HCT116 (cell line): ENCODE measurements around the gene NAA40. TPM values are rescaled to one million over a fixed set of nuclear protein-coding genes. Genes with fewer than 3 reads are reported as not detected.
A peak's percentile ranks its signal among the peaks of the same experiment; 100 is the strongest.

ENCODE experiments used
- ATAC-seq: fragments of 200-7000 bp; cut with Tn5 transposase; 2 replicates; pipeline ENCODE4 v1.9.1; 2020; ENCODE audit warnings: mild to moderate bottlenecking, moderate library complexity
- BruUV-seq: library from RNA; stranded (reverse); fragments of 400-500 nt; replicated peaks from 2 replicates; lab custom pipeline; 2021; lab: Mats Ljungman, UMichigan
- CTCF ChIA-PET: fragments of 300-600 bp; sonication (Branson Sonifier 250); formaldehyde crosslinking; loops from one replicate; lab custom pipeline; 2021; ENCODE audit warnings: antibody characterized with exemption; lab: Charles Lee
- POLR2A ChIA-PET: fragments of 300-600, 350-600 bp; sonication (Branson Sonifier 250); formaldehyde crosslinking; loops from one replicate; lab custom pipeline; 2021; ENCODE audit warnings: antibody characterized with exemption; lab: Charles Lee
- RAD21 ChIA-PET, 2 experiments: fragments of 300-600 bp; sonication (Branson Sonifier 250); formaldehyde crosslinking; loops; one replicate each; lab custom pipeline; 2023; ENCODE audit warnings: low total read pairs in 2 of 2; ENCODE audit not compliant: uncharacterized antibody in 2 of 2, unreplicated experiment in 2 of 2, low non-redundant PET in 1 of 2; lab: Charles Lee
- DNase-seq: peaks from one replicate; pipeline ENCODE4 v3.0.0-alpha.2; 2010; ENCODE audit warnings: low read depth, low spot score
- H2AFZ ChIP-seq: fragments of 200-600 bp; shearing (Covaris generic), sonication (generic); 2 replicates; pipeline ENCODE4 v1.6.1; 2017; ENCODE audit warnings: low read depth, mixed run types, mixed read lengths, antibody characterized with exemption, low read length; ENCODE audit not compliant: poor library complexity, severe bottlenecking
- H3K27ac ChIP-seq: 2 replicates; pipeline ENCODE4 v1.5.1; 2012; ENCODE audit warnings: low read depth, low read length
- H3K27me3 ChIP-seq: fragments of 200-600 bp; sonication (generic); 2 replicates; pipeline ENCODE4 v1.6.1; 2016; ENCODE audit warnings: mixed run types, low read length, mixed read lengths; ENCODE audit not compliant: insufficient read depth
- H3K36me3 ChIP-seq, 2 experiments: fragments of 200-500 bp in 1 of 2; fragments of 200-600 bp in 1 of 2; sonication (Bioruptor generic) in 1 of 2; sonication (generic) in 1 of 2; 2 replicates each; pipeline versions ENCODE4 v1.5.1 to v1.6.1; 2014 to 2016; ENCODE audit warnings: low read length in 2 of 2, inconsistent platforms in 1 of 2, mixed read lengths in 1 of 2, mixed run types in 1 of 2; ENCODE audit not compliant: insufficient read depth in 2 of 2, control insufficient read depth in 1 of 2
- H3K4me1 ChIP-seq, 2 experiments: fragments of 200-600 bp in 1 of 2; sonication (generic) in 1 of 2; 2 replicates each; pipeline versions ENCODE4 v1.5.1 to v1.6.1; 2012 to 2017; ENCODE audit warnings: low read length in 2 of 2, inconsistent platforms in 1 of 2, mild to moderate bottlenecking in 1 of 2, mixed read lengths in 1 of 2, mixed run types in 1 of 2, moderate library complexity in 1 of 2; ENCODE audit not compliant: insufficient read depth in 2 of 2, control insufficient read depth in 1 of 2
- H3K4me2 ChIP-seq: fragments of 200-600 bp; sonication (generic); 2 replicates; pipeline ENCODE4 v1.6.1; 2017; ENCODE audit warnings: mixed run types, low read length, mixed read lengths
- H3K4me3 ChIP-seq, 2 experiments: fragments of 200-600 bp in 1 of 2; sonication (generic) in 1 of 2; replicated peaks in 1 of 2; 2 replicates each; pipeline ENCODE4 v1.5.1; 2011 to 2016; ENCODE audit warnings: low read length in 2 of 2, control low read depth in 1 of 2, low read depth in 1 of 2, mild to moderate bottlenecking in 1 of 2, mixed read lengths in 1 of 2, mixed run types in 1 of 2
- H3K79me2 ChIP-seq: fragments of 200-600 bp; sonication (generic); 2 replicates; pipeline ENCODE4 v1.6.1; 2017; ENCODE audit warnings: mild to moderate bottlenecking, mixed run types, low read length, moderate library complexity, mixed read lengths; ENCODE audit not compliant: insufficient read depth
- H3K9ac ChIP-seq: fragments of 200-600 bp; sonication (generic); 2 replicates; pipeline ENCODE4 v1.6.1; 2016; ENCODE audit warnings: low read length, mixed read lengths
- H3K9me2 ChIP-seq: fragments of 200-600 bp; sonication (generic), shearing (Covaris generic); 2 replicates; pipeline ENCODE4 v1.6.1; 2017; ENCODE audit warnings: mixed run types, mild to moderate bottlenecking, moderate library complexity; ENCODE audit not compliant: insufficient read depth
- H3K9me3 ChIP-seq, 2 experiments: fragments of 200-500 bp in 1 of 2; fragments of 200-600 bp in 1 of 2; sonication (Bioruptor generic) in 1 of 2; sonication (generic) in 1 of 2; 2 replicates each; pipeline ENCODE4 v1.6.1; 2014 to 2017; ENCODE audit warnings: low read length in 2 of 2, mixed read lengths in 2 of 2, inconsistent platforms in 1 of 2, low read depth in 1 of 2, mild to moderate bottlenecking in 1 of 2, mixed run types in 1 of 2, moderate library complexity in 1 of 2; ENCODE audit not compliant: control insufficient read depth in 1 of 2, insufficient read depth in 1 of 2
- H4K20me1 ChIP-seq: fragments of 200-600 bp; sonication (generic), shearing (Covaris generic); 2 replicates; pipeline ENCODE4 v1.6.1; 2017; ENCODE audit warnings: mixed run types, mild to moderate bottlenecking, moderate library complexity; ENCODE audit not compliant: insufficient read depth
- CEBPB ChIP-seq: IDR thresholded peaks from 2 replicates; pipeline ENCODE4 v1.6.1; 2012; ENCODE audit warnings: low read depth
- CTCF ChIP-seq, 3 experiments: fragments of 200-600 bp in 1 of 3; sonication (generic) in 1 of 3; IDR thresholded peaks in 2 of 3; conservative IDR thresholded peaks in 1 of 3; 2 replicates each; pipeline ENCODE4 v1.5.1; 2012 to 2017; ENCODE audit warnings: low read depth in 2 of 3, low read length in 2 of 3, antibody characterized with exemption in 1 of 3, borderline replicate concordance in 1 of 3, control low read depth in 1 of 3, mild to moderate bottlenecking in 1 of 3, mixed read lengths in 1 of 3, mixed run types in 1 of 3, moderate library complexity in 1 of 3; ENCODE audit not compliant: insufficient read depth in 1 of 3
- EGR1 ChIP-seq: IDR thresholded peaks from 2 replicates; pipeline ENCODE4 v1.6.1; 2012; ENCODE audit warnings: low read depth
- POLR2A ChIP-seq: IDR thresholded peaks from 2 replicates; pipeline ENCODE4 v1.7.0; 2011; ENCODE audit warnings: borderline replicate concordance; ENCODE audit not compliant: insufficient read depth, insufficient read length; ENCODE audit errors: extremely low read depth
- RAD21 ChIP-seq: IDR thresholded peaks from 2 replicates; pipeline ENCODE4 v1.6.1; 2012; ENCODE audit warnings: low read depth, mild to moderate bottlenecking
- REST ChIP-seq: IDR thresholded peaks from 2 replicates; pipeline ENCODE4 v1.6.1; 2012; ENCODE audit warnings: low read depth
- SIN3A ChIP-seq: IDR thresholded peaks from 2 replicates; pipeline ENCODE4 v1.6.1; 2012; ENCODE audit warnings: low read depth
- SP1 ChIP-seq: IDR thresholded peaks from 2 replicates; pipeline ENCODE4 v1.6.1; 2012; ENCODE audit warnings: low read depth
- SRF ChIP-seq: IDR thresholded peaks from 2 replicates; pipeline ENCODE4 v1.6.1; 2012; ENCODE audit warnings: low read depth
- TCF7L2 ChIP-seq: IDR thresholded peaks from 2 replicates; pipeline ENCODE4 v1.7.0; 2011; ENCODE audit warnings: borderline replicate concordance, inconsistent platforms; ENCODE audit not compliant: insufficient read depth, insufficient read length; ENCODE audit errors: extremely low read depth
- YY1 ChIP-seq: IDR thresholded peaks from 2 replicates; pipeline ENCODE4 v1.6.1; 2011; ENCODE audit warnings: low read length, low read depth, moderate library complexity, mild to moderate bottlenecking; ENCODE audit not compliant: insufficient replicate concordance; ENCODE audit errors: extremely low read depth
- intact Hi-C: fragments of 100-400 bp; cut with micrococcal nuclease; formaldehyde crosslinking; loops from 2 replicates; pipeline ENCODE4 v1.10.0; 2022
- total RNA-seq: library from RNA; stranded (reverse); gene quantifications from one replicate; pipeline ENCODE4 v1.2.1, GENCODE V29; 2021; ENCODE audit not compliant: unreplicated experiment

NAA40 gene
- total RNA-seq, 1 experiment from 2014 or later = 25.3 TPM

GRCh38 chr11:63979426-63979825 lies 40.6 kb downstream of the NAA40 start:
- no peak for DNase-seq
- Histone ChIP-seq H2AFZ (no peak overlapping the region), H3K4me2 (no peak overlapping the region), H3K27me3 (no peaks in the 10 kb centered on the region), H3K9me3 (no peaks in the 10 kb centered on the region), H3K4me3 (no peak overlapping the region), H3K27ac (no peak overlapping the region), H3K9me2 (no peaks in the 10 kb centered on the region), H4K20me1 (no peaks in the 10 kb centered on the region), H3K9ac (no peak overlapping the region), H3K4me1 (peaks cover 10 to 16% of the 10 kb centered on the region in 2 experiments), H3K36me3 (peaks cover 2 to 7% of the 10 kb centered on the region in 2 experiments; a peak in 2 of 4 replicates), H3K79me2 (peaks cover 51% of the 10 kb centered on the region)
- no TSS peak for BruUV-seq
- intact Hi-C loops = no loop called here
- no peak for TF ChIP-seq REST
- TF ChIP-seq EGR1 = no peak
- no peak for ATAC-seq
- CTCF ChIA-PET = no interaction called here
- POLR2A ChIA-PET = no interaction called here
- RAD21 ChIA-PET = no interaction called here

GRCh38 chr11:63985812-63986155 lies 47.0 kb downstream of the NAA40 start:
- Histone ChIP-seq H3K27ac (peak overlapping the region; percentile 86), H3K9ac (peak overlapping the region; percentile 85), H3K4me1 (peaks cover 7 to 23% of the 10 kb centered on the region in 2 experiments), H3K4me3 (peak overlapping the region; percentile 76 to 86), H3K36me3 (peaks cover 8 to 19% of the 10 kb centered on the region in 2 experiments), H3K27me3 (no peaks in the 10 kb centered on the region), H2AFZ (no peak overlapping the region), H3K9me2 (no peaks in the 10 kb centered on the region), H4K20me1 (no peaks in the 10 kb centered on the region), H3K9me3 (no peaks in the 10 kb centered on the region), H3K79me2 (peaks cover 37% of the 10 kb centered on the region), H3K4me2 (peak overlapping the region; percentile 86)
- POLR2A ChIA-PET = no interaction called here
- no TSS peak for BruUV-seq
- intact Hi-C loops = loop anchor here (1.0 kb wide), 1 partner anchor 47 kb away; no protein-coding TSS in a partner anchor
- CTCF ChIA-PET = no interaction called here
- DNase-seq (no peak), ATAC-seq (no peak)
- RAD21 ChIA-PET = no interaction called here
- no peak for TF ChIP-seq TCF7L2
- TF ChIP-seq SRF = no peak
- no peak for TF ChIP-seq CTCF (IDR thresholded peaks at IDR 0.05 in 2 of 3, conservative IDR thresholded peaks at IDR 0.05 in 1 of 3; ENCODE audit: borderline replicate concordance in 1 of 3, insufficient read depth in 1 of 3, low read depth in 2 of 3, low read length in 2 of 3)
- no peak for TF ChIP-seq CEBPB
- no peak for TF ChIP-seq SIN3A
- TF ChIP-seq SP1 = no peak
- TF ChIP-seq REST = no peak
- TF ChIP-seq POLR2A = no peak
- no peak for TF ChIP-seq YY1
- no peak for TF ChIP-seq RAD21
